A549 (cell line): Measurements from ENCODE around the gene MAML2.

Experiments used
- BHLHE40 ChIP-seq: IDR thresholded peaks from 2 replicates; pipeline ENCODE4 v1.6.1; 2012; ENCODE audit warnings: low read depth, low read length, inconsistent platforms
- TF ChIP-seq, protein P1 (sequence below): fragments of >200 bp; sonication (Bioruptor Twin); formaldehyde crosslinking; IDR thresholded peaks from 3 replicates; pipeline ENCODE4 v1.5.1; 2016

- TF ChIP-seq, protein P1, sequence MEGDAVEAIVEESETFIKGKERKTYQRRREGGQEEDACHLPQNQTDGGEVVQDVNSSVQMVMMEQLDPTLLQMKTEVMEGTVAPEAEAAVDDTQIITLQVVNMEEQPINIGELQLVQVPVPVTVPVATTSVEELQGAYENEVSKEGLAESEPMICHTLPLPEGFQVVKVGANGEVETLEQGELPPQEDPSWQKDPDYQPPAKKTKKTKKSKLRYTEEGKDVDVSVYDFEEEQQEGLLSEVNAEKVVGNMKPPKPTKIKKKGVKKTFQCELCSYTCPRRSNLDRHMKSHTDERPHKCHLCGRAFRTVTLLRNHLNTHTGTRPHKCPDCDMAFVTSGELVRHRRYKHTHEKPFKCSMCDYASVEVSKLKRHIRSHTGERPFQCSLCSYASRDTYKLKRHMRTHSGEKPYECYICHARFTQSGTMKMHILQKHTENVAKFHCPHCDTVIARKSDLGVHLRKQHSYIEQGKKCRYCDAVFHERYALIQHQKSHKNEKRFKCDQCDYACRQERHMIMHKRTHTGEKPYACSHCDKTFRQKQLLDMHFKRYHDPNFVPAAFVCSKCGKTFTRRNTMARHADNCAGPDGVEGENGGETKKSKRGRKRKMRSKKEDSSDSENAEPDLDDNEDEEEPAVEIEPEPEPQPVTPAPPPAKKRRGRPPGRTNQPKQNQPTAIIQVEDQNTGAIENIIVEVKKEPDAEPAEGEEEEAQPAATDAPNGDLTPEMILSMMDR: no peak
- no peak for TF ChIP-seq BHLHE40
These were observed 112.3 kb downstream of the MAML2 start for GRCh38 chr11:96230686-96231085.
